Prostate gland (tissue), 2 donors: ENCODE measurements around the gene RSRC2.
"Not testable (repeated sequence)": the region's sequence is repeated elsewhere in the genome, so short reads cannot be mapped to it uniquely, and the experiment has no call there.

ENCODE experiments used
- CTCF ChIP-seq, 4 experiments: fragments of 200-600 bp in 2 of 4; fragments of 450-650 bp in 2 of 4; sonication (generic) in 2 of 4; IDR thresholded peaks; 1 replicate in 3 of 4; 2 replicates in 1 of 4; pipeline ENCODE4 v1.5.1; 2016 to 2019; ENCODE audit warnings: antibody characterized with exemption in 4 of 4, mild to moderate bottlenecking in 2 of 4, moderate library complexity in 2 of 4
- POLR2AphosphoS5 ChIP-seq: sonication (generic); formaldehyde crosslinking; IDR thresholded peaks from one replicate; pipeline ENCODE4 v1.6.1; 2017; ENCODE audit warnings: antibody characterized with exemption

- not testable (repeated sequence) for TF ChIP-seq POLR2AphosphoS5; CTCF (IDR thresholded peaks at IDR 0.05)
Measured at GRCh38 chr12:122486360-122486759, 40.4 kb downstream of the RSRC2 start.
